GM10266 (cell line): ENCODE measurements around the gene GHRHR.

Source experiments
- DNase-seq: peaks from one replicate; pipeline ENCODE4 v3.0.0; 2012; ENCODE audit errors: extremely low spot score
- TF ChIP-seq, protein P1 (sequence below): IDR thresholded peaks from 2 replicates; pipeline ENCODE4 v1.5.1; 2012; ENCODE audit warnings: mild to moderate bottlenecking, low read depth; ENCODE audit not compliant: control insufficient read depth, insufficient read depth; ENCODE audit errors: missing control alignments

Gene GHRHR

GRCh38 chr7:31003097-31003496, 39.3 kb downstream of the GHRHR start:
- TF ChIP-seq, protein P1, sequence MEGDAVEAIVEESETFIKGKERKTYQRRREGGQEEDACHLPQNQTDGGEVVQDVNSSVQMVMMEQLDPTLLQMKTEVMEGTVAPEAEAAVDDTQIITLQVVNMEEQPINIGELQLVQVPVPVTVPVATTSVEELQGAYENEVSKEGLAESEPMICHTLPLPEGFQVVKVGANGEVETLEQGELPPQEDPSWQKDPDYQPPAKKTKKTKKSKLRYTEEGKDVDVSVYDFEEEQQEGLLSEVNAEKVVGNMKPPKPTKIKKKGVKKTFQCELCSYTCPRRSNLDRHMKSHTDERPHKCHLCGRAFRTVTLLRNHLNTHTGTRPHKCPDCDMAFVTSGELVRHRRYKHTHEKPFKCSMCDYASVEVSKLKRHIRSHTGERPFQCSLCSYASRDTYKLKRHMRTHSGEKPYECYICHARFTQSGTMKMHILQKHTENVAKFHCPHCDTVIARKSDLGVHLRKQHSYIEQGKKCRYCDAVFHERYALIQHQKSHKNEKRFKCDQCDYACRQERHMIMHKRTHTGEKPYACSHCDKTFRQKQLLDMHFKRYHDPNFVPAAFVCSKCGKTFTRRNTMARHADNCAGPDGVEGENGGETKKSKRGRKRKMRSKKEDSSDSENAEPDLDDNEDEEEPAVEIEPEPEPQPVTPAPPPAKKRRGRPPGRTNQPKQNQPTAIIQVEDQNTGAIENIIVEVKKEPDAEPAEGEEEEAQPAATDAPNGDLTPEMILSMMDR: no peak
- DNase-seq: no peak

GRCh38 chr7:31003721-31004120, 40.0 kb downstream of the GHRHR start:
- TF ChIP-seq, protein P1: no peak
- no peak for DNase-seq

GRCh38 chr7:31004393-31004792, 40.6 kb downstream of the GHRHR start:
- no peak for DNase-seq
- TF ChIP-seq, protein P1: no peak

DNA sequence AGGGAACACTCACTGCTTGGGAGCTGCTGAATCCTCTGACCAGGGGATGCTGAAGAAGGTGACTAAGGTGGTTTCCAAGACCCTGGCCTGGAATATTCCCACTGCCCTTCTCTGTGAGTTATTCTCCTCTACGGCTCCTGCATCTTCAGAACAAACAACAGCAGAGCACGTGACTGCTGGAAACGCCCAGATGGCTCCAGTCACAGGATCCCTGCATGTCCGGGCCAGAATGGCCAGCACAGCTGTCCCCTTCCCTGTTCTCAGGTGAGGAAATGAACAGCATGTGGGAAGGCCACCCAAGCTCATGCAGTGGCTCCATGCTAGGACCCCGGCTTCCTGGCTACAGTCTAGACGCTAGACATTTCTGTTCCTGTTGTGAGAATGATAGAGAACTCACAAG, 43.1 kb downstream of the GHRHR start:
- DNase-seq: no peak
- TF ChIP-seq, protein P1: no peak

DNA sequence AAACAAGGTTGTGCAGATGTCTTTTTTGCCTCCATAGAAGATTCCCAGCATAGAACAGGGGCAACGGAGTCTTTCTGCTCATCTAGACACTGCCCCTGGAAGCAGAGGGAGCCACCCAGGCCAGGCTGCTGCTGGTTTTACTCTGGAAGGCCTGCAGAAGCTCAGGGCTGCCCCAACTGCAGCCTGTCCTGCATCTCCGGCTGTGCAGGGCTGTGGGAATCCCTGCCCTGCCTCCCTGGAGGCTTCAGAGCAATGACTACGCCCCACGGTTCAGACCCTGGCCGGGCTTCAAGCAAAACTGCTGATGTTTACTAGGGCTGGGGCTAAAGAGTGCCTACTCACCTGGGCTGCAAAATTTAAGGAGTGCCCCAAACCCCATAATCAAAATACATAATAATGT, 43.9 kb downstream of the GHRHR start:
- TF ChIP-seq, protein P1: no peak
- no peak for DNase-seq

DNA sequence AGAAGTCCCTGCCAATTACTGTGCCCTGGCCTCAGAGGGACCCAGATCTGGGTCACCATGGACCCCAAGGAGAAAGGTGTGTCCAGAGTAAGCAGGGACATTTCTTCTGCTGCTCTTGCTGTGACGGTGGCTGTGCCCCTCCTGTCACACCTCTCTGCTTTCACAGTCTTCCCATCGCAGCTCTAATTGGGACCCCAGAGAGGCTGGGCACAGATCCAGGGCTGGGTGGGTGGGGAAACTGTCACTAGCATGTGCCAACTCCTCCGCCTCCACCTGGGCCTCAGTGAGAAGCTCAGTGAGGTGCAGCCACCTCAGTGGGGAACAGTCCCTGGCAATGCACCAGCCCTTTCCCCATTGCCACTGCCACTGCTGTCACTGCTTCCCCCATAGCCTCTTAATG, 51.1 kb downstream of the GHRHR start:
- TF ChIP-seq, protein P1: no peak
- DNase-seq: no peak

DNA sequence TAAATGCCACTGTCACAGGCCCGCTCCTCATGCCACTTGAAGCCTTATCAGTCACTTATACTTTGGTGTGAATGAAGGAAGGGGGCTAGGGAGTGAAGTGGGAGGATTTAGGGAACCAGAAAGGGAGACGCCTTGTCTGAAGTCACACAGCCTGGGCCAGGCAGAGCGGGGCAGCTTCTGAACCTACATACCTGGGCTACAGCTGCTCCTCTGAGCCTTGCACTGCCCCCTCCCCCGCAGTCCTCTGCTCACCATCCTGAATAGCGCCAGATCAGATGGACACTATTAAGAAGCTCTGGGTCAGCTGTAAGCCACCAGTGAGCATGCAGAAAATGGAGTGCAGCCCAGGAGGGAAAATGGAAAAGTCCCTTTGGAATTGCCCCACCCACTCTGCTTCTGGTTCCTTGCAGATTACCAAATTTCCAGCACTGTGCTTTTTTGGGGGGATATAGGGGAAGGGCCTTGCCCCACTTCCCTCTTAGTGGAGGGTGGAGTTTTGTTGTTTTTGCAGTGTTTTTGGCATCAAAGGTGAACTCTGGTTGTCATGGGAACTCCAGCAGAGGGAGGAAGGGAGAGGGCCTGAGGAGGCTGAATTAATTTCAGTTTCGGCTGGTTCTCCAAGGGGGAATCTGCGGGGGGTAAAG, 53.4 kb downstream of the GHRHR start:
- DNase-seq: no peak
- TF ChIP-seq, protein P1: no peak
